K562 (cell line): ENCODE results near the gene SLC36A3. TPM values are rescaled to one million over a fixed set of nuclear protein-coding genes. Genes with fewer than 3 reads are reported as not detected.

Source experiments
- ATAC-seq: fragments of 200-7000 bp; cut with Tn5 transposase; 3 replicates; pipeline ENCODE4 v1.9.1; 2020; ENCODE audit warnings: moderate library complexity
- BruUV-seq: library from RNA; stranded (reverse); fragments of 400-500 nt; replicated peaks from 2 replicates; lab custom pipeline; 2021; lab: Mats Ljungman, UMichigan
- CTCF ChIA-PET: fragments of 300-600 bp; formaldehyde crosslinking; extraction: SDS; loops from one replicate; lab custom pipeline; 2021; ENCODE audit warnings: low intra/inter-chr PET ratio; lab: Yijun Ruan, JAX
- POLR2A ChIA-PET: fragments of 300-600, 350-650 bp; sonication (Branson Sonifier 250); formaldehyde crosslinking; extraction: SDS; loops from one replicate; lab custom pipeline; 2021; ENCODE audit warnings: antibody characterized with exemption, inconsistent platforms; lab: Yijun Ruan, JAX
- DNase-seq, 4 experiments: peaks; one replicate each; pipeline versions ENCODE4 v3.0.0 to v3.0.0-alpha.2; 2011 to 2018; ENCODE audit warnings: low spot score in 3 of 4, mixed read lengths in 3 of 4; ENCODE audit errors: extremely low read depth in 1 of 4
- FAIRE-seq: peaks from 2 replicates; lab custom pipeline; 2011; peaks lifted over from hg19 to GRCh38; lab: Jason Lieb, UNC
- H2AFZ ChIP-seq: 2 replicates; pipeline ENCODE4 v1.6.0; 2011; ENCODE audit warnings: low read depth, low read length, control low read depth, inconsistent platforms
- H3K27ac ChIP-seq: fragments of 200-600 bp; 3 replicates; pipeline ENCODE4 v1.8.0; 2011; ENCODE audit warnings: low read depth, mild to moderate bottlenecking, control low read depth, inconsistent platforms, low read length, moderate library complexity, mixed read lengths; ENCODE audit errors: extremely low read depth
- H3K27me3 ChIP-seq, 2 experiments: fragments of 300-600 bp in 1 of 2; 2 replicates in 1 of 2; 3 replicates in 1 of 2; pipeline versions ENCODE4 v1.6.0 to v1.8.0; 2011; ENCODE audit warnings: inconsistent platforms in 2 of 2, low read length in 2 of 2, mild to moderate bottlenecking in 1 of 2, mixed read lengths in 1 of 2, moderate library complexity in 1 of 2; ENCODE audit not compliant: control insufficient read depth in 2 of 2, insufficient read depth in 2 of 2
- H3K36me3 ChIP-seq: fragments of 300-600 bp; 3 replicates; pipeline ENCODE4 v1.8.0; 2011; ENCODE audit warnings: mild to moderate bottlenecking, low read length, inconsistent platforms; ENCODE audit not compliant: control insufficient read depth, insufficient read depth
- H3K4me1 ChIP-seq, 2 experiments: fragments of 200-600 bp in 1 of 2; replicated peaks in 1 of 2; 2 replicates in 1 of 2; 3 replicates in 1 of 2; pipeline versions ENCODE4 v1.5.1 to v1.8.0; 2011; ENCODE audit warnings: inconsistent platforms in 2 of 2, low read length in 2 of 2, mild to moderate bottlenecking in 1 of 2, mixed read lengths in 1 of 2, moderate library complexity in 1 of 2; ENCODE audit not compliant: control insufficient read depth in 2 of 2, insufficient read depth in 2 of 2
- H3K4me2 ChIP-seq: 2 replicates; pipeline ENCODE4 v1.6.1; 2011; ENCODE audit warnings: low read length, control low read depth, inconsistent platforms, mixed read lengths; ENCODE audit not compliant: insufficient read depth
- H3K4me3 ChIP-seq: fragments of 200-600 bp; sonication (generic), shearing (Covaris generic); 2 replicates; pipeline ENCODE4 v1.5.1; 2016; ENCODE audit warnings: control low read depth, inconsistent platforms
- H3K79me2 ChIP-seq: fragments of 200-600 bp; 3 replicates; pipeline ENCODE4 v1.8.0; 2011; ENCODE audit warnings: low read length, inconsistent platforms; ENCODE audit not compliant: control insufficient read depth, insufficient read depth
- H3K9ac ChIP-seq, 2 experiments: 2 replicates each; pipeline versions ENCODE4 v1.6.0 to v1.6.1; 2011; ENCODE audit warnings: low read depth in 2 of 2, low read length in 2 of 2, control low read depth in 1 of 2, inconsistent platforms in 1 of 2, mild to moderate bottlenecking in 1 of 2, mixed read lengths in 1 of 2; ENCODE audit not compliant: insufficient read depth in 1 of 2
- H3K9me1 ChIP-seq: one replicate; pipeline ENCODE4 v1.6.0; 2011; ENCODE audit warnings: inconsistent platforms, mild to moderate bottlenecking, low read length, moderate library complexity; ENCODE audit not compliant: control insufficient read depth, insufficient read depth
- H3K9me3 ChIP-seq: replicated peaks from 2 replicates; pipeline ENCODE4 v1.5.1; 2011; ENCODE audit warnings: low read depth, low read length, inconsistent platforms; ENCODE audit not compliant: control insufficient read depth, insufficient read depth
- H4K20me1 ChIP-seq: replicated peaks from 2 replicates; pipeline ENCODE4 v1.6.1; 2011; ENCODE audit warnings: low read length, inconsistent platforms, mixed read lengths; ENCODE audit not compliant: control insufficient read depth, insufficient read depth
- CREB1 ChIP-seq, 2 experiments: sonication (generic) in 1 of 2; formaldehyde crosslinking in 1 of 2; IDR thresholded peaks; 2 replicates each; pipeline versions ENCODE4 v1.6.1 to v1.8.0; 2012 to 2022; ENCODE audit warnings: inconsistent platforms in 1 of 2, mild to moderate bottlenecking in 1 of 2, missing genetic modification reagents in 1 of 2, moderate library complexity in 1 of 2
- HINFP ChIP-seq: fragments of 450-650 bp; conservative IDR thresholded peaks from 2 replicates; pipeline ENCODE4 v1.6.1; 2016; ENCODE audit warnings: missing genetic modification characterization, low read depth, mild to moderate bottlenecking, control low read depth, missing compliant biosample characterization
- POLR2G ChIP-seq: fragments of 200-400 bp; formaldehyde crosslinking; IDR thresholded peaks from 2 replicates; pipeline ENCODE4 v1.6.1; 2017; ENCODE audit warnings: low read depth, mild to moderate bottlenecking, antibody characterized with exemption, low read length, moderate library complexity
- XRCC4 ChIP-seq: IDR thresholded peaks from one replicate; pipeline ENCODE4 v1.6.1; 2011; ENCODE audit not compliant: insufficient read depth, insufficient read length; ENCODE audit errors: extremely low read depth
- ZNF717 ChIP-seq: fragments of 250-450 bp; sonication (Bioruptor Pico); IDR thresholded peaks from 2 replicates; pipeline ENCODE4 v1.5.0; 2021
- WGBS: fragments of 100-300 bp; shearing (Covaris generic); methylation state at CpG from one replicate; pipeline ENCODE4 v1.1.6; 2016; ENCODE audit warnings: low coverage, mixed read lengths; ENCODE audit not compliant: insufficient coverage; ENCODE audit errors: missing lambda C conversion rate; 5-methylcytosine and 5-hydroxymethylcytosine counted together
- in situ Hi-C: fragments of 300-500 bp; cut with MboI; formaldehyde crosslinking; loops from 4 replicates; pipeline ENCODE4 v1.15.0; 2018; ENCODE audit warnings: inconsistent platforms, mixed read lengths
- intact Hi-C: fragments of 100-400 bp; cut with micrococcal nuclease; formaldehyde crosslinking; loops from 2 replicates; pipeline ENCODE4 v1.14.2; 2022
- polyA plus RNA-seq, 8 experiments: library from polyadenylated mRNA; depleted of rRNA in 4 of 8; stranded (reverse) in 5 of 8; unstranded in 3 of 8; fragments of >200 nt; fragmentation: Nextera tagmentation in 2 of 8; fragmentation: Illumina TruSeq in 1 of 8; extraction: Ambion mirVana in 2 of 8; extraction: Trizol in 1 of 8; gene quantifications; 2 replicates each; pipeline versions ENCODE4 v1.2.1 to v1.2.3, GENCODE V29; 2011 to 2014; ENCODE audit warnings: inconsistent platforms in 1 of 8, missing spikeins in 1 of 8
- total RNA-seq, 7 experiments: library from RNA; depleted of rRNA in 6 of 7; stranded (reverse); fragments of >200 nt in 6 of 7; fragmentation: Illumina TruSeq in 2 of 7; extraction: Trizol in 2 of 7; gene quantifications; 2 replicates each; pipeline versions ENCODE4 v1.2.1 to v1.2.3, GENCODE V29; 2011 to 2021; ENCODE audit warnings: low replicate concordance in 1 of 7
- TF ChIP-seq, protein P1 (sequence below): fragments of 450-650 bp; IDR thresholded peaks from 2 replicates; pipeline ENCODE4 v1.6.1; 2016
- TF ChIP-seq, protein P2 (sequence below): sonication (generic); formaldehyde crosslinking; IDR thresholded peaks from 2 replicates; pipeline ENCODE4 v1.8.0; 2022; ENCODE audit warnings: mild to moderate bottlenecking, missing genetic modification reagents, borderline replicate concordance

The SLC36A3 gene
- total and polyA plus RNA-seq, 9 of the 15 experiments (the other 6 are each of a cell fraction or from before 2014, with no cell fraction given), result not detected

DNA sequence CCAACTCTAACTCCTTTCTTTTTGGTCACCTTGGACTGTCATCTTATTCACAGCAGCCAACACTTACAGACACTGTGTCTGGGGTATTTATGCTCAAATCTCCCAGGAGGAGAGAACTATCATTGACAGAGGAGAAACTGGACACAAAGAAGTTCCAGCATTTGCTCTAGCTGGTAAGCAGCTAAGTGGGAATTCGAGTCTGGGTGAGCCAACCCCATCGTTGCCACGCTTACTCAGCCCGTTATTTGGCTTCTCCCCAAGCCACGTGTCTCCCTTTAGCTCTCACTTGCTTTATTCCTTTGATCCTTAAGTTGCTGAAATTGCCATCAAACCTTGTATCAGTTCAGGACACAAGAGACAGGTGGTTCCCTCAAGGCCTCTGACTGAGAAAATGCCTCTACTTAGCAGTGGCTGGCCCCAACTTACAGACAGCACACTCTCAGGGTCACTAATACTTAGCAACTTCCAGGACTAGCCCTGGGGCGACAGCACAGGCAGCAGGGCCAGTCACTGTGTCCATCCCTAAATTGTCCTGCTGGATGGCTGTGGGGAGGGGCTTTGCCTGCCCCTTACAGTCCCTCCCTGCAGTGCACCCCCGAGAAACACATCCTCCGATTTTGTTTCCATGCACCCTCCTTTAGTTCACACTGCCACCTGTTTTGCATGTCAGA lies 42.4 kb upstream of the SLC36A3 start:
- ATAC-seq, result no peak; the same call in 2 of the 3 replicates
- Histone ChIP-seq H3K9me1 (no peaks in the 10 kb centered on the region), H2AFZ (no peak overlapping the region), H3K27ac (no peak overlapping the region), H3K4me3 (no peak overlapping the region), H3K27me3 (peaks cover 4 to 38% of the 10 kb centered on the region in 2 experiments), H3K9me3 (no peaks in the 10 kb centered on the region), H3K4me2 (no peak overlapping the region), H3K9ac (no peak overlapping the region), H4K20me1 (no peaks in the 10 kb centered on the region; the same call in 1 of the 2 replicates), H3K36me3 (no peaks in the 10 kb centered on the region), H3K4me1 (no peaks in the 10 kb centered on the region), H3K79me2 (no peaks in the 10 kb centered on the region)
- DNase-seq, result no peak
- POLR2A ChIA-PET, result no interaction called here
- CTCF ChIA-PET, result no interaction called here
- no TSS peak for BruUV-seq
- TF ChIP-seq, protein P1, sequence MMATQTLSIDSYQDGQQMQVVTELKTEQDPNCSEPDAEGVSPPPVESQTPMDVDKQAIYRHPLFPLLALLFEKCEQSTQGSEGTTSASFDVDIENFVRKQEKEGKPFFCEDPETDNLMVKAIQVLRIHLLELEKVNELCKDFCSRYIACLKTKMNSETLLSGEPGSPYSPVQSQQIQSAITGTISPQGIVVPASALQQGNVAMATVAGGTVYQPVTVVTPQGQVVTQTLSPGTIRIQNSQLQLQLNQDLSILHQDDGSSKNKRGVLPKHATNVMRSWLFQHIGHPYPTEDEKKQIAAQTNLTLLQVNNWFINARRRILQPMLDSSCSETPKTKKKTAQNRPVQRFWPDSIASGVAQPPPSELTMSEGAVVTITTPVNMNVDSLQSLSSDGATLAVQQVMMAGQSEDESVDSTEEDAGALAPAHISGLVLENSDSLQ, result no peak
- no peak for TF ChIP-seq ZNF717 (CRISPR knock-in tag)
- no peak for FAIRE-seq
- 1% methylated on average over 8 of the region's 8 CpGs for WGBS
- intact Hi-C loops (no loop called here), in situ Hi-C loops (no loop called here)

DNA sequence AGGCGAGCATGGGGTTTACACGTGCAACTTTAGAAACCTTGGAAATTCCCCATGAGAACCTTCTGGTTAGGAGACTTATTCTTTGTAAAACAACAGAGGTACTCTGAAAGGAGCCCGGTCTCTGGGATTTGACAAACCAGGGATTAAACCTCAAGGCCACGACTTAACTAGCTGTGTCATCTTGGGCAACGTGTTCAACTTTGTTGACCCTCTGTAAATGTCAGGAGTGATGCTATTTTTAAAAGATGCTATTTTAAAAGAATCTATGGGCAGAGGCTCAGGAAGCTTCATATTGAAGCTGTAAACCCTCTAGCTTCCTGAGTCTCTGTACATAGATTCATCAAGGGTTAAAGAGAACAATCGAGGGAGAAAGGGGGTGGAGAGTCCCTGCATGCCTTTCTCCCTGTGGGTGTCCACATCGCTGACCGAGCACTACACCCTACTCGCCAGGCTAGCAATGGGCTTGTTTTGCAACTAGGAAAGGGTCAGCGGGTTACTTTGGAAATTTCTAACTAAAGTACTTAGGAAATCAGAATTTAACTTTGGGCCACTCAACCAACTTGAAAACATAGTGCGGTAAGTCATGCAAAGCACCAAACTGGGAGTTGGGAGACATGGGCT lies 41.7 kb upstream of the SLC36A3 start:
- intact Hi-C loops (no loop called here), in situ Hi-C loops (no loop called here)
- Histone ChIP-seq H3K27ac (no peak overlapping the region), H4K20me1 (no peaks in the 10 kb centered on the region; the same call in 1 of the 2 replicates), H3K4me2 (no peak overlapping the region), H3K79me2 (no peaks in the 10 kb centered on the region), H3K9me3 (no peaks in the 10 kb centered on the region), H3K4me1 (no peaks in the 10 kb centered on the region), H3K4me3 (no peak overlapping the region), H3K27me3 (peaks cover 4 to 38% of the 10 kb centered on the region in 2 experiments), H2AFZ (no peak overlapping the region), H3K9me1 (no peaks in the 10 kb centered on the region), H3K9ac (no peak overlapping the region), H3K36me3 (no peaks in the 10 kb centered on the region)
- CTCF ChIA-PET, result no interaction called here
- no peak for FAIRE-seq
- BruUV-seq, result no TSS peak
- POLR2A ChIA-PET, result no interaction called here
- no peak for ATAC-seq
- under 1% methylated on average over 11 of the region's 11 CpGs for WGBS
- no peak for DNase-seq
- TF ChIP-seq POLR2G, result no peak
- no peak for TF ChIP-seq CREB1 (IDR thresholded peaks at IDR 0.05)
- no peak for TF ChIP-seq CREB1 (CRISPR knock-in tag; IDR thresholded peaks at IDR 0.05)
- TF ChIP-seq, protein P2, sequence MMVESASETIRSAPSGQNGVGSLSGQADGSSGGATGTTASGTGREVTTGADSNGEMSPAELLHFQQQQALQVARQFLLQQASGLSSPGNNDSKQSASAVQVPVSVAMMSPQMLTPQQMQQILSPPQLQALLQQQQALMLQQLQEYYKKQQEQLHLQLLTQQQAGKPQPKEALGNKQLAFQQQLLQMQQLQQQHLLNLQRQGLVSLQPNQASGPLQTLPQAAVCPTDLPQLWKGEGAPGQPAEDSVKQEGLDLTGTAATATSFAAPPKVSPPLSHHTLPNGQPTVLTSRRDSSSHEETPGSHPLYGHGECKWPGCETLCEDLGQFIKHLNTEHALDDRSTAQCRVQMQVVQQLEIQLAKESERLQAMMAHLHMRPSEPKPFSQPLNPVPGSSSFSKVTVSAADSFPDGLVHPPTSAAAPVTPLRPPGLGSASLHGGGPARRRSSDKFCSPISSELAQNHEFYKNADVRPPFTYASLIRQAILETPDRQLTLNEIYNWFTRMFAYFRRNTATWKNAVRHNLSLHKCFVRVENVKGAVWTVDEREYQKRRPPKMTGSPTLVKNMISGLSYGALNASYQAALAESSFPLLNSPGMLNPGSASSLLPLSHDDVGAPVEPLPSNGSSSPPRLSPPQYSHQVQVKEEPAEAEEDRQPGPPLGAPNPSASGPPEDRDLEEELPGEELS (CRISPR knock-in tag), result no peak
- no peak for TF ChIP-seq XRCC4
- TF ChIP-seq HINFP (tag), result no peak
